Fibroblast of lung (primary cell): ENCODE measurements around the gene RNASE7. TPM values are rescaled to one million over a fixed set of nuclear protein-coding genes. Genes with fewer than 3 reads are reported as not detected.

Source experiments
- DNase-seq, 2 donors: peaks; one replicate each; pipeline versions ENCODE4 v3.0.0 to v3.0.0-alpha.2; 2010; ENCODE audit warnings: low read depth in 2 of 2
- H2AFZ ChIP-seq: 2 replicates; pipeline ENCODE4 v1.5.1; 2012; ENCODE audit warnings: low read length, control low read depth, inconsistent platforms
- H3K27ac ChIP-seq: 2 replicates; pipeline ENCODE4 v1.5.1; 2011; ENCODE audit warnings: low read length, control low read depth; ENCODE audit not compliant: insufficient read depth
- H3K27me3 ChIP-seq: 2 replicates; pipeline ENCODE4 v1.5.1; 2011; ENCODE audit warnings: mild to moderate bottlenecking, low read length; ENCODE audit not compliant: control insufficient read depth, insufficient read depth
- H3K36me3 ChIP-seq: 2 replicates; pipeline ENCODE4 v1.5.1; 2011; ENCODE audit warnings: low read length; ENCODE audit not compliant: control insufficient read depth, insufficient read depth
- H3K4me1 ChIP-seq: 2 replicates; pipeline ENCODE4 v1.5.1; 2011; ENCODE audit warnings: low read length; ENCODE audit not compliant: control insufficient read depth, insufficient read depth; ENCODE audit errors: extremely low read depth
- H3K4me2 ChIP-seq: 2 replicates; pipeline ENCODE4 v1.5.1; 2011; ENCODE audit warnings: low read length, control low read depth; ENCODE audit not compliant: insufficient read depth; ENCODE audit errors: extremely low read depth
- H3K4me3 ChIP-seq, 4 experiments: fragments of 200-600 bp in 1 of 4; sonication (generic) in 1 of 4; replicated peaks in 1 of 4; 2 replicates each; pipeline ENCODE4 v1.5.1; 2011 to 2016; ENCODE audit warnings: low read length in 4 of 4, low read depth in 3 of 4, mild to moderate bottlenecking in 3 of 4, control low read depth in 2 of 4, inconsistent platforms in 1 of 4, mixed read lengths in 1 of 4; ENCODE audit not compliant: insufficient read depth in 1 of 4; ENCODE audit errors: control extremely low read depth in 1 of 4
- H3K79me2 ChIP-seq: 2 replicates; pipeline ENCODE4 v1.5.1; 2012; ENCODE audit warnings: mild to moderate bottlenecking, low read length, inconsistent platforms; ENCODE audit not compliant: control insufficient read depth, insufficient read depth
- H3K9ac ChIP-seq: 2 replicates; pipeline ENCODE4 v1.5.1; 2011; ENCODE audit warnings: mild to moderate bottlenecking, low read length, control low read depth; ENCODE audit not compliant: insufficient read depth
- H3K9me3 ChIP-seq: 2 replicates; pipeline ENCODE4 v1.5.1; 2012; ENCODE audit warnings: low read depth, low read length; ENCODE audit not compliant: control insufficient read depth, insufficient read depth
- H4K20me1 ChIP-seq: 2 replicates; pipeline ENCODE4 v1.5.1; 2011; ENCODE audit warnings: low read length; ENCODE audit not compliant: control insufficient read depth, insufficient read depth; ENCODE audit errors: extremely low read depth
- CTCF ChIP-seq, 2 donors: IDR thresholded peaks in 1 of 2; conservative IDR thresholded peaks in 1 of 2; 1 replicate in 1 of 2; 2 replicates in 1 of 2; pipeline ENCODE4 v1.5.1; 2011 to 2012; ENCODE audit warnings: low read length in 2 of 2, control low read depth in 1 of 2, inconsistent platforms in 1 of 2, low read depth in 1 of 2, mild to moderate bottlenecking in 1 of 2
- EZH2 ChIP-seq: IDR thresholded peaks from 2 replicates; pipeline ENCODE4 v1.5.1; 2012; ENCODE audit warnings: low read length, control low read depth, mild to moderate bottlenecking; ENCODE audit errors: missing control alignments
- polyA plus RNA-seq, 2 donors: library from polyadenylated mRNA; depleted of rRNA in 1 of 2; stranded (reverse) in 1 of 2; unstranded in 1 of 2; fragments of >200 nt; gene quantifications; 2 replicates each; pipeline ENCODE4 v1.2.1, GENCODE V29; 2011 to 2012; ENCODE audit warnings: missing spikeins in 1 of 2
- total RNA-seq: library from RNA; depleted of rRNA; stranded (reverse); fragments of >200 nt; gene quantifications from 2 replicates; pipeline ENCODE4 v1.2.1, GENCODE V29; 2014

RNASE7 gene
- total and polyA plus RNA-seq, 2 donors (not counting 1 experiment from before 2014, with no cell fraction given) = not detected

GRCh38 chr14:21092273-21093011 lies 50.3 kb downstream of the RNASE7 start:
- H3K79me2 ChIP-seq = no peaks in the 10 kb centered on the region

GRCh38 chr14:21093018-21093417 lies 50.9 kb downstream of the RNASE7 start:
- Histone ChIP-seq H3K36me3 (peaks cover 6% of the 10 kb centered on the region), H3K27me3 (no peaks in the 10 kb centered on the region), H3K4me2 (no peak overlapping the region), H3K79me2 (no peaks in the 10 kb centered on the region), H4K20me1 (no peaks in the 10 kb centered on the region), H3K9me3 (no peaks in the 10 kb centered on the region), H2AFZ (no peak overlapping the region), H3K27ac (no peak overlapping the region), H3K4me3 (no peak overlapping the region), H3K9ac (no peak overlapping the region), H3K4me1 (peaks cover 3% of the 10 kb centered on the region)
- no peak for DNase-seq
- TF ChIP-seq CTCF (conservative IDR thresholded peaks at IDR 0.05 in 1 of 2, IDR thresholded peaks at IDR 0.05 in 1 of 2; ENCODE audit: low read depth in 1 of 2, low read length in 2 of 2) (no peak), EZH2 (no peak)

More at GRCh38 chr14:21092273-21093011, 50.3 kb downstream of the RNASE7 start:
- peak; percentile 49 to 70 for DNase-seq
- no peak overlapping the region for H3K4me3 ChIP-seq
- H3K4me1 ChIP-seq = peaks cover 6% of the 10 kb centered on the region
- no peaks in the 10 kb centered on the region for H4K20me1 ChIP-seq
- no peaks in the 10 kb centered on the region for H3K27me3 ChIP-seq
- no peak overlapping the region for H2AFZ ChIP-seq
- peak overlapping the region; percentile 5 for H3K27ac ChIP-seq
- no peak overlapping the region for H3K9ac ChIP-seq
- H3K36me3 ChIP-seq = peaks cover 6% of the 10 kb centered on the region
- H3K9me3 ChIP-seq = no peaks in the 10 kb centered on the region
- no peak overlapping the region for H3K4me2 ChIP-seq
- TF ChIP-seq EZH2 = no peak
- TF ChIP-seq CTCF (conservative IDR thresholded peaks at IDR 0.05 in 1 of 2, IDR thresholded peaks at IDR 0.05 in 1 of 2; ENCODE audit: low read depth in 1 of 2, low read length in 2 of 2) = peak; percentile 100

Other genes starting within 250 kb of the RNASE7 start
- gene RNASE1, start 239.5 kb upstream of the RNASE7 start, total RNA-seq = not detected in 2 replicates
- gene RNASE1, start 239.5 kb upstream of the RNASE7 start, polyA plus RNA-seq = not detected in 2 replicates
- gene RNASE3, start 151.0 kb upstream of the RNASE7 start, total RNA-seq = not detected in 2 replicates
- not detected in 2 replicates for gene RNASE3, start 151.0 kb upstream of the RNASE7 start, polyA plus RNA-seq
- not detected in 2 replicates for gene RNASE2, start 86.9 kb upstream of the RNASE7 start, total RNA-seq
- gene RNASE2, start 86.9 kb upstream of the RNASE7 start, polyA plus RNA-seq = not detected in 2 replicates
- gene METTL17, start 52.4 kb upstream of the RNASE7 start, total RNA-seq = 28.4 and 31.6 TPM in 2 replicates
- 47.7 and 48.5 TPM in 2 replicates for gene METTL17, start 52.4 kb upstream of the RNASE7 start, polyA plus RNA-seq
- gene SLC39A2, start 43.1 kb upstream of the RNASE7 start, total RNA-seq = 0.17 and 0.26 TPM in 2 replicates
- not detected in 2 replicates for gene SLC39A2, start 43.1 kb upstream of the RNASE7 start, polyA plus RNA-seq
- 0.50 and 1.8 TPM in 2 replicates for gene NDRG2, start 17.3 kb upstream of the RNASE7 start, total RNA-seq
- 0.32 and 0.34 TPM in 2 replicates for gene NDRG2, start 17.3 kb upstream of the RNASE7 start, polyA plus RNA-seq
- not detected in 2 replicates for gene TPPP2, start 12.1 kb upstream of the RNASE7 start, total RNA-seq
- not detected in 2 replicates for gene TPPP2, start 12.1 kb upstream of the RNASE7 start, polyA plus RNA-seq
- not detected in 2 replicates for gene RNASE13, start 7.6 kb upstream of the RNASE7 start, total RNA-seq
- not detected in 2 replicates for gene RNASE13, start 7.6 kb upstream of the RNASE7 start, polyA plus RNA-seq
- not detected in 2 replicates for gene RNASE8, start 15.5 kb downstream of the RNASE7 start, total RNA-seq
- not detected in 2 replicates for gene RNASE8, start 15.5 kb downstream of the RNASE7 start, polyA plus RNA-seq
- 23.6 and 24.7 TPM in 2 replicates for gene ARHGEF40, start 27.9 kb downstream of the RNASE7 start, total RNA-seq
- 18.2 and 34.6 TPM in 2 replicates for gene ARHGEF40, start 27.9 kb downstream of the RNASE7 start, polyA plus RNA-seq
- 3.9 and 4.6 TPM in 2 replicates for gene ZNF219, start 56.3 kb downstream of the RNASE7 start, total RNA-seq
- gene ZNF219, start 56.3 kb downstream of the RNASE7 start, polyA plus RNA-seq = 2.2 and 2.4 TPM in 2 replicates
- not detected in 2 replicates for gene TMEM253, start 58.7 kb downstream of the RNASE7 start, total RNA-seq
- gene TMEM253, start 58.7 kb downstream of the RNASE7 start, polyA plus RNA-seq = 0.05 and 0.11 TPM in 2 replicates
- gene OR5AU1, start 113.7 kb downstream of the RNASE7 start, total RNA-seq = not detected in 2 replicates
- gene OR5AU1, start 113.7 kb downstream of the RNASE7 start, polyA plus RNA-seq = not detected in 2 replicates
- gene HNRNPC, start 227.1 kb downstream of the RNASE7 start, total RNA-seq = 671 and 885 TPM in 2 replicates
- 543 and 766 TPM in 2 replicates for gene HNRNPC, start 227.1 kb downstream of the RNASE7 start, polyA plus RNA-seq
- under 0.01 TPM in 1 of 2 replicates, not detected in the other for gene RPGRIP1, start 237.7 kb downstream of the RNASE7 start, total RNA-seq
- gene RPGRIP1, start 237.7 kb downstream of the RNASE7 start, polyA plus RNA-seq = 0.32 TPM in 1 of 2 replicates, not detected in the other